GM19099 (cell line): ENCODE data around the gene ARHGAP24.

Experiments used
- POLR2A ChIP-seq: IDR thresholded peaks from 3 replicates; pipeline ENCODE4 v1.6.1; 2011; ENCODE audit warnings: low read depth; ENCODE audit not compliant: insufficient read length; ENCODE audit errors: extremely low read depth

The ARHGAP24 gene

DNA sequence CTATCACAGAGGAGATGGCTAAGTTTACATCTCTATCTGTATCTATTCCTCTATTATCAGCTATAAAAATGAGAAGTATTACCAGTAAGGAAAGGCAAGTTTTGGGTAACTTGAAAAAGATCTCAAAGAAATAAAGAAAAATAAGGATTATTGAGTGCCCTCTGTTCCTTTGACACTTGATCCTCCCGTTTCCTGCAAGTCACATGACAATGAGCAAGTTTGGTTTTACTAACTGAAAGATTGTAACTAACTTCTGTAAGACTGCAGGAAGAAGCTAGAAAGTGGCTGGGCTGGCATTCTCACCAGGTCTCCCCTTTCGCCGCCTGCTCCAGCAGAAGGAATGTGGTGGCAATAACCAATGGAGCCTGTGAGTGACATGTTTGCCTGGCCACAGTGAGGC is 59.2 kb downstream of the ARHGAP24 start:
- no peak for TF ChIP-seq POLR2A

DNA sequence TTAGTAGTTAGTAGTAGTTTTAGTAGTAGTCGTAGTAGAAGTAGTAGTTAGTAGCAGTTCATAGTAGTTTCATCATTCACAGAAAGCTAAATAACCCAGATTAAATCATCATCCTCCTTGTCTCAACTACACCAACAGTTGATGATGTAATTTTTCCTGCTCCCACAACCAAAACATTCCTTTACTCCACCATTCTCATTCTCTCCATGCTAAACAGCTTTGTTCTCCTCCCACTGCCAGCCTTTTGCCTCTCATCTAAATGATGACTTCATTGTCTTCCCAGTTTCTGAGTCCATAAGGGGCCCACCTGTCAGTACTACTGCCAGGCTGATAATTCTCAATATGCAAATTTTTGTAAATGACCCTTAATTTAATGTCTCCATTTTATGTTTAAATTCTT is 68.9 kb downstream of the ARHGAP24 start:
- no peak for TF ChIP-seq POLR2A

DNA sequence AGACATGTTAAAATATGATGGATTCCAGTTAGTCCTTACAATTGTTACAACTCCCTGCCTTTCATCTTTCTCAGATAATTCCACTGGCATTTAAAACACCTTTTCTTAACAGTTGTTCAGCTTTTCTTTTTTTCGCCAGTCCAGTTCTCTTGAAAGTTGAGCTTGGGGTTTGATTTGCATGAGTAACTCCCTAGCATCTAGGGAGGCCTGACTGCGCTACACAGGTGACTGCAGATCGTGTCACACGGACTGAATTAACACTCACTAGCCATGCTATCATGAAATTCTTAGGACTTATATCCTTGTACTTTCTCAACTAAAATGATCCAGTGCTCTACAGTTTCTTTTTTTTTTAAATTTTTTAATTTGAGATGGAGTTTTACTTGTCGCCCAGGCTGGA is 69.8 kb downstream of the ARHGAP24 start:
- no peak for TF ChIP-seq POLR2A

DNA sequence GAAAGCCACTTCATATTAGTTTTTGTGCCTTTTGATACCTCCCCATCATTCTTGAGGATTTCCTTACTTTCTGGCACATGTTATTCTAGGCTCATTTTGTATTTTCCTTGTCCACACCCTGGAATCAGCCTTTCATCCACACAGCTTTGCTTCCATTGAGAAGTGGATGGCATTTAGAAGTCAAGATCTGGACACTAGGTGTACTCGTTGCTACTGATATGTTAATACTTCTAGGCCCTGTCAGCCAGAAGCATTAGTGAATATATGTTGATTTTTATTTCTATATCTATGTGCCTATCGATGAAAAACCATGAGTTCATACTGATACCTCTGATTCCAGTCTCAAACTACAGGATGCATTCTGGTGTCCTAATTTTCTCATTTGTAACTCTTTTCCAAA is 73.2 kb downstream of the ARHGAP24 start:
- TF ChIP-seq POLR2A = no peak

DNA sequence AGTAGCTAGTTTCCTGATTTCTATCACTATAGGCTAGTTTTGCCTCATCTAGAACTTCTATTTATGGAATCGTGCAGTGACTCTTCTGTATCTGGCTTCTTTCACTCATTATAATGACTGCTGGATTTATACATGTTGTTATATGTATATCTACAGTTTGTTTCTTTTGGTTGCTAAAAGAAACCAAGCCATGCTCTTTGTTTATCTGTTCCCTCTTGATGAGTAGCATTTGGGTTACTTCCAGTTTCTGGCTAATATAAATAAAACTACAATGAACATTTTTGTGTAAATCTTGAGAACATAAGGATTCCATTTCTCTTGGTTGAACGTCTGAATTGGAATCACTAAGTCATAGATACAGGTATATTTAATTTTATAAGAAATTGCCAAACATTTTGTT is 73.9 kb downstream of the ARHGAP24 start:
- no peak for TF ChIP-seq POLR2A

DNA sequence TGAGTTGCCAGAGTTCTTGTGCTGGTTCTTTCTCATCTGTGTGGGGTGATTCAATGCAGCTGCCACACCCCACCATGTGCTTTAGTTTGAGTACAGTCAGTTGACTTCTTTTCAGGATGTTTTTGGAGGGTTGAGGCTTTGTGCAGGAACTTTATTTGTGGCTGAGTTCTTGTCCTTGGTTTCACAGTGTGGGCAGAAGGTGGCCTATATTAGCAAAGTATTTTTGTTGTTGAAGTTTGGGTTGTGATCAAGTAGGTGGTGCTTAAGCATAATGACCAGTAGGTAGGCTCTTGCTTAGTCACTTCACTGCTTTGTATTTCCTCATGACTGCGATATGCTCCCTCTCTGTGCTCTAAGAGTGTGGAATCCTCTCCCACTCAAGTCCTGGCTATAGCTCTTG is 80.3 kb downstream of the ARHGAP24 start:
- no peak for TF ChIP-seq POLR2A

DNA sequence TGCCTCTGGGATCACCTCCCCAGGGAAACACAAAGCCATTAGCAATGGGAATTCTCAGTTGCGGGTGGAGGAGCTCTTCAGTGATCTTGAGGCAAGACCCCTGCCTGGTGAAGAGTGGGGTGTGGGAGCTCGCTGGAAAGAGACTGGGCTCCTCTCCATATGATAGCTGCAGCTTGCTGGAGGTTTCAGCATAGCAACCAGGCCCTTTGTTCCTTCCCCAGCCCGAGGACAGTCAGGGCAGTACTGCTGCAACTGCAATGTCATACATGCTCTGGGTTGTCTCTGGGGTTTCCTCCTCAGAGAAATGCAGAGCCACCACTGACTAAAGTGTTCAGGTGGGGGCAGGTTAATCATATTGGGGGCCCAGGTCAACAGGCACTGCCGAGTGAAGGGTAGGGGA is 81.3 kb downstream of the ARHGAP24 start:
- no peak for TF ChIP-seq POLR2A

DNA sequence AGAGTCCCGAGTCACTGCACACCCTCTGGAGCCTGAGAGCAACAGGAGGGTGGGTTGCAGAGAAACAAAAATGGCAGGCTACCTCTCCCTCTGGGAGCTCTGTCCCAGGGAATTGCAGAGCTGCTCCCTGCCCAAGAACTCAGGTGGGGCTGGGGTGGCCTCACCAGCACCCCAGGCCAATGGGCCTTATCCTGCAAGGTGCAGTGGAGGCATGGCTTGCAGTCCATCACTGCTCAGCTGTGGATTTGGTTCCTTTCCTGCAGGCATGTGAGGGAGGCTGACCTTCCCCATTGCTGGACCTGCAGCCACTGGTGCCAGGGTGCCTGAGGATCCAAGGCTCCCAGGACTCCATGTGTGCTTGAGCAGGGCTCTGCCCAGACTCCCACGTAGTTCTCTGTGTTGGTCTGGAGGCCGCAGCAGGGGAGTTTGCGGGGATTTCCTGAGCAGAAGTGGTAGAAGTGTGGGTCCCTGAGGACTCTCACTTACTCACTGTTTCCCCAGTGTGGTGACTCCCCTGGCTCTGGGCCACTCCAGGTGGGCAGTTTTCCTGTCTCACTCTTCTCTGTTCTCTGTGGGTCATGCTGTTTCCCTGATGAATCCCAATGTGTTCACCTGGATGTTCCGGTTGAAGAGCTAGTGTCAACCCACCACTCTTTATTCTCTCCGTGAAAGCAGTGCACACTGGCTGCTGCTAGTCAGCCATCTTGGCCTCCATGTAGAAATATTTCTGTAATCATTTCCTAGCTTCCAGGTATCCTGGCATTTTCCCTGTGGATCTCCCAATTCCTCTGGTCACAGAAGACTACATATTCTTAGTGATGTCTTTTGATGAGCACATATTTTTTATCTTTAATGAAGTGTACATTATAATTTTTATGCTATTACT is 82.3 kb downstream of the ARHGAP24 start:
- TF ChIP-seq POLR2A = no peak

DNA sequence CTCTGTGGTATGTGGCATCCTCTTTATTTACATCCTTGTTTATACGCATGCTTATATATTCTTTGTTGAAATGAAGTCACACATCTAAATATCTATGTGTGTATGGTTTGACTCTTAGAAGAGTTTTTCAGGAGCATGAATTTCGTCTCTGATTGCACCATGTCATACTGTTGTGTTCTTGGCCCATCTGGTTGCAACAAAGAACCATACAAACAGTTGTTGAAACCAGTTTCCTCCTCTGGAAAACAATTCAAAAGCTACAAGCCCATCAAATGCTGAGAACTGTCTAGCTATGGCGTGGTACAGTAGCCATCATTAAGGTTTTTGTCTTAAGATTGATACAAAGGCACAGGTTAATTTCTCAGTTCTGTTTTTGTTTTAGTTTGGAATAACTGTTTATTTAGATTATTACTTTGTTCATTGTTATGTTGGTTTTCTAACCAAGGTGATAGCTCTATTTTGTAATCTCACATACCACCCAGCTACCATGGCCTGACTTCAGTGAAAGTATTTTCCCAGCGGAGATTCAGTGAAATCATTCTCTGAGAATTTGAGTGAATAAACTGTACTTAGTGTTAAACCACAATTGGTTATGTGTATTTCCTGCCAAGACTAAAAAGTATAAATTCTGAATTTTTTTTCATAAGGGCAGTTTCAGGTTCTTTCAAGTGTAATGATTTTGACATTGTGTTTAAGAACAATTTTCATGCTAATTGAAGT is 91.0 kb downstream of the ARHGAP24 start:
- TF ChIP-seq POLR2A = no peak

DNA sequence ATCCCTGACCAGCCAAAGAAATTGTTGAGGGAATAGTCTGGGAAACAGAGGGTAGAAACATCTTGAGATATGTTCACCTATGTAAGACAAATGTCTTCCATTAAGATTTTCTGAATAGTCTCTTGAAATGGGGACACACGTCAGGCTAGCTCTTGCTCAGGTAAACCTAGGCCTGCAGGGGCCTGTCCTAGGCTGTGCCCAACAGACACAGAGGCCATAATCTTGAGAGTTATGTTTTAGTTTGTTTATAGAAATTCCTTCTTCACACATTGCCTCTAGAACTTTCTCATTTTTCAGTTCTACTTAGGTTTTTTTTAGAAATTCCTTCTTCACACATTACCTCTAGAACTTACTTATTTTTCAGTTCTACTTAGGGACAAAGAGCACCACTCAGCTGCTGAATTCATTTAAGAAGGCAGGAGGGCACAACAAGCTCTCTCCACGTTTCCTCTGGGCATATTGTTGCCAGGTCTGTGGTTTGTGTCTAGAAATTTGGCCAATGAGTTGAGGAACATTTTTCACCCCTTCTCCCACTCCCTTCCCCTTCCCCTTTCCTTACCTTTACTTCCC is 94.9 kb downstream of the ARHGAP24 start:
- no peak for TF ChIP-seq POLR2A

DNA sequence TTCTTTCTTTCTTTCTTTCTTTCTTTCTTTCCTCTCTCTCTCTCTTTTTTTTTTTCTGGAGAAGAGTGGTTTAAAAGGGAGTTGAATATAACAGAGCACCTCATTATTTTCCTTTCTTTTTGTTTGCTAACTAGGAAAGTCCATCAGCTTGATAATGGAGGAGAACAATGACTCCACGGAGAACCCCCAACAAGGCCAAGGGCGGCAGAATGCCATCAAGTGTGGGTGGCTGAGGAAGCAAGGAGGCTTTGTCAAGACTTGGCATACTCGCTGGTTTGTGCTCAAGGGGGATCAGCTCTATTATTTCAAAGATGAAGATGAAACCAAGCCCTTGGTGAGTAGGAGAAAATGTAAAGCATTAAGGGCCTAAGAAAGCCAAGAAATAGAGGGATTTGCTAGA is 95.4 kb downstream of the ARHGAP24 start:
- no peak for TF ChIP-seq POLR2A

DNA sequence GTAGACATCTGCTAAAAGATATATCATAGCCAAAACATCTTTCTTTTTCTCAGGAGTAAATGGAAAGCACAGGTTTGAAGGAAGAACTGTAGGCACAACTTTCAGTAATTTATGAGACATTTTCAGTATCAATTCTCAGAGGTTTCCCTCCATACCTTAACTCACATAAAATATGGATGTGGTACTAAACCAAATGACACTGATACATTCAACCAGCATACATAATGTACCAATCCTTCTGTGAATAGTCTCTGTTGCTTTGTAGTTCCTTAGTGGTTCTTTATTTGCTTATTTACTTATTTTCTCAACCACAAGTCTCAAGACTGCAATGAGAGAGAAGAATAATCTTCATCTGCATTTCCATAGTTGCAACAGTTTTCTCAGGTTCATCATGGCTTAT is 96.1 kb downstream of the ARHGAP24 start:
- no peak for TF ChIP-seq POLR2A

DNA sequence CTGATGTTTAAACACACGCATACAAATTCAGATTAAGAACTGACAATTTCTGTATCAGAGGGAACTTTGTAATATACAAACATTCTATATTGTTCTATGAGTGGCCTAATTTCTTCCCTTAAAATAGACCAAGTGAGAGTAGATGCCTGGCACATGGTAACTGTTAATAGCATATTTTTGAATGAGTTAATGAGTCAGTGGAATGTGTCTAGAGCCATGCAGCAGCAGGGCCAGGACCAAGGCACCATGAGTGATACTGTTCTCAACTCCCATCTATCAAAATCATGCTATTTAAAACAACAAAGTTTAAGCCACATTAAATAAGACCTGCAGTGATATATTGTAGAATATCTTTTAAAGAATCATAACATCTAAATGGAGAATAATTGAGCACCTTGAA is 98.3 kb downstream of the ARHGAP24 start:
- TF ChIP-seq POLR2A = no peak

DNA sequence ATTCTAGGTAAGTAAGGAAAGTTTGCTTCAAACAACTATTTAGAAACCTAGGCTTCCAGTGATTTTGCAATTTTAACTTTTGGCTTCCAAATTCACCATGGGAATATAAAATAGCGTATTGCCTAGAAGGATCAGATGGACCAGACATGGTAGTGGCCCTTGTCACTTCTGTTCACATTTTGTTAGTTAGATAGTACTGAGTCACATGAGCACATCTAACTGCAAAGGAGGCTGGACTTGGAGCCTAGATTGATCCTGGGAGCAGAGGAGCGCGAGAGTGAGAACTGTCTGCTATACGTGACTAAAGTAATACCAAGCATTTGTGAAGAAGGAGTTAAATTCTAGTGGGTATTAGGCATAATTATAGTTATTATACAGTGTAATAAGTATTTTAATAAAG is 102.4 kb downstream of the ARHGAP24 start:
- TF ChIP-seq POLR2A = no peak

DNA sequence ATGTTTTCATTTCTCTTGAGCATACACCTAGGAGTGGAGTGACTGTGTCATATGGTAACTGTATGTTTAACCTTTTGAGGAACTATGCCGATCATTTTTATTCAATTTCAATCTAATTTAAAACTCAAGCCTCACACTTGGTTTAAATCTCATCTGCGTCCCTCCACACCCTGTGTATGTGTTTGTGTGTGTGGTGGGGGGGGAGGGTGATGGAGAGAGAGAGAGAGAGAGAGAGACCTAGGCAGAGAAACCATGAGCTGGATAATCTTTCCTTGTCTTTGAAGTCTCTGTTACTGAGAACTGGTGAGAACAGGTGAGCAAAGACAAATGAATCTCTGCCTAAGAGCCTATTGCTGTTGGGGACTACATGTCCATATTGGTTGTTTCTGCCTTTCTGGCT is 105.0 kb downstream of the ARHGAP24 start:
- TF ChIP-seq POLR2A = no peak

DNA sequence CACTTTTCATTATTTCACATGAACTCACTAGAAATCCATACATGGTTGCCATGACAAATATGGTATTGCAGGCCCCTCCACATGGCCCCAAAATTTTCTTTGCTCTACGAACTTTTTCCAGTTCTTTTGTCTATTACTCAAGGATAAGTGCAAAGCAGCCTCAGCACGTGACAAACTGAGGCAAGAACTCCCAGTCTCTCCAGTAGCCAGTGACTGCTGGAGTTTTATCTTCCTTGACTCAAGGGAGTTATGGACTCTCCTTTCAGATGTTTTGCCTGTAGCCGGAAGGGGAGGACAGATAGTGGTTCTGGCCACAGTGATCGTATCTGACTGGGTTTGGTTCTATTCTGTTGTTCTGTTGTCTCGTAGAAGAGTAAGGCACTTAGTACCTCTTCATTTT is 105.5 kb downstream of the ARHGAP24 start:
- TF ChIP-seq POLR2A = no peak

DNA sequence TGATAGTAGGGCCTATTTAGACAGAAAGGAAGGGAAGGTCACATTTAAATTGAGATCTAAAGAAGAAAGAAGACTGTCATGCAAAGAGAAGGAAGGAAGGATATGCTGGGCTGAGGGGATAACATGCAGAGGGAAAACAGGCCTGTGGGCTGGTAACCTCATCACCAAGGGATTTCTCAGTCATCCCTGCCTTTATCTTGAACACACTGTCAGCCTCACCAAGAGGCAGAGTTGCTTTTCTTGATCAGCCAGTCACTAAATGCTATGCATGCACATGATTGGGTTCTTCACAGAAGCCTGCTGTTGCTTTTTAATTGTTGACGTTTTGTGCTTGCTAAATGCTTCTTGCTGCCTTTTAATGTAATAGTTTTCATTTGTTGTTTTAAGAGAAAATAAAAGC is 113.0 kb downstream of the ARHGAP24 start:
- no peak for TF ChIP-seq POLR2A
